Upper lobe of left lung (tissue), 6 donors: ENCODE results near the gene GOLGA6D. TPM values are rescaled to one million over a fixed set of nuclear protein-coding genes. Genes with fewer than 3 reads are reported as not detected.
A peak's percentile ranks its signal among the peaks of the same experiment; 100 is the strongest.
"Not testable (repeated sequence)": the region's sequence is repeated elsewhere in the genome, so short reads cannot be mapped to it uniquely, and the experiment has no call there.

Experiments
- ATAC-seq, 2 donors: fragments of 200-7000 bp; cut with Tn5 transposase; one replicate each; pipeline ENCODE4 v1.9.1; 2022; ENCODE audit warnings: mild to moderate bottlenecking in 2 of 2, moderate library complexity in 2 of 2; ENCODE audit not compliant: low FRiP score in 2 of 2
- DNase-seq, 2 donors: peaks; one replicate each; pipeline ENCODE4 v3.0.0-alpha.2; 2019 to 2020
- H3K27ac ChIP-seq, 4 donors: fragments of 200-600 bp; sonication (generic); one replicate each; pipeline ENCODE4 v1.5.1; 2016 to 2019
- H3K27me3 ChIP-seq, 4 donors: fragments of 200-600 bp; sonication (generic); one replicate each; pipeline ENCODE4 v1.5.1; 2017 to 2019
- H3K36me3 ChIP-seq, 4 donors: fragments of 200-600 bp; sonication (generic); one replicate each; pipeline ENCODE4 v1.5.1; 2016 to 2019
- H3K4me1 ChIP-seq, 4 donors: fragments of 200-600 bp; sonication (generic); one replicate each; pipeline ENCODE4 v1.5.1; 2018 to 2019
- H3K4me3 ChIP-seq, 4 donors: fragments of 200-600 bp; sonication (generic); one replicate each; pipeline ENCODE4 v1.5.1; 2017 to 2019; ENCODE audit warnings: mild to moderate bottlenecking in 2 of 4, moderate library complexity in 1 of 4
- H3K9me3 ChIP-seq, 4 donors: fragments of 200-600 bp; sonication (generic); one replicate each; pipeline ENCODE4 v1.5.1; 2018 to 2019
- CTCF ChIP-seq, 6 experiments: fragments of 450-650 bp in 4 of 6; fragments of 200-600 bp in 2 of 6; sonication (generic) in 2 of 6; IDR thresholded peaks; one replicate each; pipeline ENCODE4 v1.5.1; 2016 to 2019; ENCODE audit warnings: antibody characterized with exemption in 6 of 6
- EP300 ChIP-seq, 4 donors: sonication (generic); formaldehyde crosslinking; IDR thresholded peaks; one replicate each; pipeline ENCODE4 v1.5.1; 2017; ENCODE audit warnings: antibody characterized with exemption in 4 of 4, control low read depth in 2 of 4
- POLR2A ChIP-seq, 4 donors: fragments of 450-650 bp; IDR thresholded peaks; one replicate each; pipeline ENCODE4 v1.5.1; 2016 to 2017; ENCODE audit warnings: antibody characterized with exemption in 4 of 4, mild to moderate bottlenecking in 2 of 4
- POLR2AphosphoS5 ChIP-seq, 2 donors: sonication (generic); formaldehyde crosslinking; IDR thresholded peaks; one replicate each; pipeline ENCODE4 v1.5.1; 2017; ENCODE audit warnings: antibody characterized with exemption in 2 of 2
- WGBS, 2 donors: methylation state at CpG; one replicate each; pipeline ENCODE4 v1.1.5; 2017 to 2018; 5-methylcytosine and 5-hydroxymethylcytosine counted together
- total RNA-seq, 6 donors: library from RNA; depleted of rRNA in 4 of 6; stranded (reverse); fragments of >200 nt in 4 of 6; gene quantifications; one replicate each; pipeline versions ENCODE4 v1.1.0 to v1.2.1, GENCODE V29; 2016 to 2021
- donor health status: DM: no; HTN: no; CAD: no; lungs with moderate emphysema.
- donor health status: DM: no; HTN: yes; CAD: no; lungs with severe emphysema.

The GOLGA6D gene
- total RNA-seq, 6 donors from 2014 or later, result 0.07 to 0.15 TPM; not detected in 4

GRCh38 chr15:75306188-75306587, 23.6 kb downstream of the GOLGA6D start:
- Histone ChIP-seq H3K27me3 (no peaks in the 10 kb centered on the region), H3K36me3 (no peaks in the 10 kb centered on the region), H3K4me3 (no peak overlapping the region), H3K4me1 (no peaks in the 10 kb centered on the region), H3K9me3 (no peaks in the 10 kb centered on the region), H3K27ac (no peak overlapping the region)
- ATAC-seq (no peak), DNase-seq (no peak)
- TF ChIP-seq EP300 (IDR thresholded peaks at IDR 0.05) (no peak), POLR2AphosphoS5 (IDR thresholded peaks at IDR 0.05) (no peak), POLR2A (IDR thresholded peaks at IDR 0.05) (no peak), CTCF (IDR thresholded peaks at IDR 0.05) (no peak)
- WGBS, 2 donors, result 61 to 65% methylated on average over 3 of the region's 3 CpGs

DNA sequence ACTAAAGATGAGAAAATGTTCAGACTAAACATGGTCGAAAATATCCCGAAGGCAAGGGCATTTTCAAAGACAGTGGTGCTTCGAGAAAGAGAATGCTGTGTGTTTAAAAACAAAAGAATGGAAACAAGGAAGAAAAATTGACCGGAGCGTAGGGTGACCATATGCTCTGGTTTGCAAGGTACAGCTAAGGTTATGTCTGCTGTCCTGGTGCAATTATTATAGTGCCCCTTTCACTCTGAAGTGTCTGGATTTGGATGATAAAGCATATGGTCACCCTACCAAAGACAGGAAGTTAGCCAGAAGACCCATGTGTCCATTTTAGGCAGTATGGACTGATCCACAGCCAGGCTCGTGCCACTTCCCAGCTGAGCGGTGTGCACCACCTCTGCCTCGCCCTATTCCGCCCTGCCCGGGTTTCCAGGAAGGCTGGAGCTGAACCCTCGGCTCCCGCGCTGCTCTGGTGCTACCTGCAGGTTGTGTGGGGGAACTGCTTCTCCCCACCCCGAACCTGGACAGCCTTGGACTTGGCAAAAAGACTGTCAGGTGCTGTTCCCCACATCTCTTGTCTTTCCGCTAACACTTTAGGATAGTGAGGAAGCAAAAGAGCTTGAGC, 25.2 kb downstream of the GOLGA6D start:
- peak in 1 of 2 donors; percentile 40 for DNase-seq
- Histone ChIP-seq H3K27me3 (no peaks in the 10 kb centered on the region), H3K27ac (no peak overlapping the region), H3K4me3 (no peak overlapping the region), H3K36me3 (no peaks in the 10 kb centered on the region), H3K4me1 (no peaks in the 10 kb centered on the region), H3K9me3 (no peaks in the 10 kb centered on the region)
- TF ChIP-seq POLR2A (IDR thresholded peaks at IDR 0.05), result no peak
- TF ChIP-seq CTCF (IDR thresholded peaks at IDR 0.05), result peak in 5 of 6 experiments; percentile 13 to 48 (median 29)
- TF ChIP-seq POLR2AphosphoS5 (IDR thresholded peaks at IDR 0.05), result no peak
- no peak for TF ChIP-seq EP300 (IDR thresholded peaks at IDR 0.05)
- WGBS, 2 donors, result 34 to 53% methylated on average over 9 to 15 of the region's 15 CpGs
- ATAC-seq, result peak in 1 of 2 donors; percentile 39

DNA sequence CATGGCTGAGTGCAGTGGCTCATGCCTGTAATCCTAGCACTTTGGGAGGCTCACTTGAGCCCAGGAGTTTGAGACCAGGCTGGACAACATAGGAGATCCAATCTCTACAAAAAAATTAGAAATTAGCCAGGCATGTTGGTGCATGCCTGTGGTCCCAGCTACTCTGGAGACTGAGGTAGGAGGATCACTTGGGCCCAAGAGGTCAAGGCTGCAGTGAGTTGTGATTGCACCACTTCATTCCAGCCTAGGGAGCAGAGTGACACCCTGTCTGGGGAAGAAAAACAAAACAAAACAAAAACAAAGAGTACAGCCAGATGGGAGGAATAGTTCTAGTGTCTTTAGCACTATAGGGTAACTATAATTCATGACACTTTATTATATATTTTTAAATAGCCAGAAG, 27.1 kb downstream of the GOLGA6D start:
- no peaks in the 10 kb centered on the region for H3K4me1 ChIP-seq
- no peaks in the 10 kb centered on the region for H3K36me3 ChIP-seq
- TF ChIP-seq CTCF (IDR thresholded peaks at IDR 0.05) (no peak), POLR2AphosphoS5 (IDR thresholded peaks at IDR 0.05) (no peak), EP300 (IDR thresholded peaks at IDR 0.05) (no peak), POLR2A (IDR thresholded peaks at IDR 0.05) (no peak)
- no peak overlapping the region for H3K4me3 ChIP-seq
- no peaks in the 10 kb centered on the region for H3K27me3 ChIP-seq
- no peak for DNase-seq
- no peaks in the 10 kb centered on the region for H3K9me3 ChIP-seq
- H3K27ac ChIP-seq, result no peak overlapping the region
- no peak for ATAC-seq

- not testable (repeated sequence) for H3K27ac ChIP-seq, H3K4me1 ChIP-seq, H3K9me3 ChIP-seq, ATAC-seq, H3K36me3 ChIP-seq, H3K27me3 ChIP-seq, H3K4me3 ChIP-seq, DNase-seq
- whole genome bisulfite sequencing, 2 donors, result 94 to 100% methylated on average over 1 of the region's 1 CpG
Observed at GRCh38 chr15:75312548-75312947, 29.9 kb downstream of the GOLGA6D start.

- H3K9me3 ChIP-seq, result no peaks in the 10 kb centered on the region
- H3K27me3 ChIP-seq, result no peaks in the 10 kb centered on the region
- no peak overlapping the region for H3K27ac ChIP-seq
- 81 to 91% methylated on average over 10 to 13 of the region's 13 CpGs for WGBS, 2 donors
- DNase-seq (no peak), ATAC-seq (no peak)
- no peak for TF ChIP-seq POLR2A (IDR thresholded peaks at IDR 0.05)
- no peak for TF ChIP-seq EP300 (IDR thresholded peaks at IDR 0.05)
- no peak for TF ChIP-seq POLR2AphosphoS5 (IDR thresholded peaks at IDR 0.05)
- no peak for TF ChIP-seq CTCF (IDR thresholded peaks at IDR 0.05)
- H3K36me3 ChIP-seq, result no peaks in the 10 kb centered on the region
- H3K4me3 ChIP-seq, result no peak overlapping the region
- no peaks in the 10 kb centered on the region for H3K4me1 ChIP-seq
Observed at GRCh38 chr15:75313116-75313845, 30.6 kb downstream of the GOLGA6D start.
